Left renal pelvis (tissue), 4 donors: ENCODE data around the gene RARS1. TPM values are rescaled to one million over a fixed set of nuclear protein-coding genes. Genes with fewer than 3 reads are reported as not detected.

Source experiments
- DNase-seq, 4 donors: peaks; one replicate each; pipeline ENCODE4 v3.0.0-alpha.2; 2013; ENCODE audit warnings: low read depth in 4 of 4, low spot score in 3 of 4
- polyA plus RNA-seq, 4 donors: library from polyadenylated mRNA; unstranded; fragments of 120-200 nt; gene quantifications; one replicate each; pipeline ENCODE4 v1.2.1, GENCODE V29; 2013; ENCODE audit not compliant: insufficient read length in 4 of 4

Gene RARS1
- polyA plus RNA-seq, 4 donors: 73.9 to 87.2 (median 84.1) TPM

GRCh38 chr5:168552146-168552545 lies 65.9 kb downstream of the RARS1 start:
- DNase-seq: no peak

DNA sequence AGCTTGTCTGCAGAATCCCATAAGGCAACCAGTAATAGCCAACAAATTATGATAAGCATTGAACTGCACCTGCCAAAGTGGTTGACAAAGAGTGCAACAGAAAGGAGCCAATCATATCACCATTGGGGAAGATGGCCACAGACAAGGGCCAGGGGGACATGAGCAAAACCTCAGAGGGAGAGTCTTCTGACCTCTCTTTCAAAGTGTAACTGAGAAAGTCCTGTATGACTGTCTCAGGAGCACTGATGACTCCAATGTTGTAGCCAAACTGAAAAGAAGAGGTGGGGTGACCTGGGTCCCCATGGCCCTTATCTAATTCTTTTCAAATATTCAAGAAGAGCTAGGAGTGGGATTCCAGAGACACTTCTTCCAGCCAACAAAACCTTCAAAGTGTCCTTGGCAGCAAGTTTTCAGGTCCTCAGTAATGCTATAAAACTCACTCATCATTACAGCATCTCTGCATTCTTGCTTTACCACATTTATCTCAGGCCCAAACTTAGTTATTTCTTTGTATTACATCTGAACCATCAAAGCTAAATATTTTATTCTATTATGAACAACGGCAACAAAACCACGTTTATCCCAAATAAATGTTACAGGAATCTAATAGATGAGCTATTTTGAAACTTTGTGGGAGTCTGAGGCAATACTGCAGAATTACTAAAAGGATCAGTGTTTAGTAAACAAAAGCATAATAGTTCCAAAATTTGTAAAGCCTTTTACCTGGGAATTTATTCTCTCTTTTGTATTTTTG lies 67.3 kb downstream of the RARS1 start:
- no peak for DNase-seq

- no peak for DNase-seq
Observed at GRCh38 chr5:168557389-168557788, 71.1 kb downstream of the RARS1 start.

GRCh38 chr5:168562279-168562678 lies 76.0 kb downstream of the RARS1 start:
- DNase-seq: no peak

DNA sequence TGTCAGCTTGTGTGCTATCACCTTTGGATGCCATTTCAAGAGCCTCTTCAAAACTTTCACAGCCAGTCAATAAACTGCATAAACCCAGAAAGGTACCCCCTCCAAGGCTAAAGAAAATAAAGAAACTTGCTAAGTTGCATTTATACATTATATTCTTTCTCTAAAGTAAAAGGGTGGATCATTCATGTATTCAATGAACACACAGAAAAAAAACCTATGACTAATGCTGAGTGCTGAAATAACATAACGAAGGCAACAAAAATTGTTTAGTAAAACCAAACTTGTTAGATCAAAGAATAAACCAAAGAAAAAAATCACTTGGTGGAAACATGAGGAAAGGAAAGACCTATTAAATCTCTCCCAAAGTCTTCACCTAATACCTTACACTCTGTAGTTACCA lies 77.7 kb downstream of the RARS1 start:
- DNase-seq: no peak

- DNase-seq: no peak
Observed at GRCh38 chr5:168568738-168569137, 82.5 kb downstream of the RARS1 start.

Other genes starting within 250 kb of the RARS1 start
- gene WWC1, start 194.8 kb upstream of the RARS1 start, polyA plus RNA-seq: 10 to 100 TPM in 3 of 4 donors, 1 to 10 TPM in 1; 7.6 to 97.0 (median 78.8) TPM
- gene FBLL1, start 42.8 kb downstream of the RARS1 start, polyA plus RNA-seq: 1 to 10 TPM in 2 of 4 donors, under 1 TPM in 2; 0.21 to 1.2 (median 0.69) TPM
- gene PANK3, start 92.9 kb downstream of the RARS1 start, polyA plus RNA-seq: 10 to 100 TPM; 47.2 to 62.7 (median 60.9) TPM